Measurements from ENCODE around the gene SSBP1.

- TF ChIP-seq POLR2A (IDR thresholded peaks at IDR 0.05; ENCODE audit: low read depth, low read length), result no peak
- TF ChIP-seq POU2F2 (IDR thresholded peaks at IDR 0.05; ENCODE audit: low read depth, low read length), result no peak
Observed at GRCh38 chr7:141715018-141715417, 23.1 kb upstream of the SSBP1 start.

All from GM12891 (cell line).